ENCODE data around the gene CNTNAP2. TPM values are rescaled to one million over a fixed set of nuclear protein-coding genes. Genes with fewer than 3 reads are reported as not detected.

The CNTNAP2 gene
- total and polyA plus RNA-seq, 4 donors: 0.14 to 2.3 (median 1.1) TPM

DNA sequence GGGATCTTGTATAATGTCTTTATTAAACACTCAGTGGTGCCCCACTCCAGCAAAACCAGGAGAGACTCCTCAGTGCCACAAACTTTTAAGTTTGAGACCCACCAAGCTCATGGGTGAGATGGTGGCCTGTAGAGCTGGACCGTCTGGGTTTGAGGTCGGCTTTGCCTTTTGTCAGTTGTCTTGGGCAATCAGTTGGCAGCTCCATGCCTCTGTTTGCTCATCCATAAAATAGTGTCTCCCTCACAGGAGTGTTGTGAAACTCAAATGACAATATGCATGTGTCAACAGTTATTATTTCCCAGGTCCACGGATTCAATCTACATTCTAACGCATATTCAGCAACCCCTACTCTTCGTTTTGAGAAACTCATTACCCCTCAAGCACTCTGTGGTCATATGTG lies 2106.1 kb downstream of the CNTNAP2 start:
- Histone ChIP-seq H3K36me3 (ENCODE audit: control insufficient read depth in 4 of 4, insufficient read depth in 3 of 4, low read depth in 1 of 4, low read length in 3 of 4) (no peaks in the 10 kb centered on the region), H3K27ac (ENCODE audit: low read depth in 1 of 2, low read length in 2 of 2) (no peak overlapping the region), H3K27me3 (ENCODE audit: control insufficient read depth in 4 of 4, insufficient read depth in 4 of 4, low read length in 3 of 4) (no peaks in the 10 kb centered on the region), H3K4me1 (ENCODE audit: control insufficient read depth in 4 of 4, insufficient read depth in 4 of 4, low read length in 3 of 4) (no peaks in the 10 kb centered on the region), H3K9me3 (ENCODE audit: control insufficient read depth in 4 of 4, low read length in 3 of 4) (peaks cover 0 to 5% (median 1%) of the 10 kb centered on the region in 4 donors), H3K4me3 (ENCODE audit: low read depth in 1 of 3, low read length in 3 of 3) (no peak overlapping the region), H3K9ac (ENCODE audit: low read depth in 1 of 2, low read length in 2 of 2) (no peak overlapping the region)
- DNase-seq (ENCODE audit: low spot score): no peak
- 23% methylated on average over 5 of the region's 5 CpGs for WGBS
- no peak for TF ChIP-seq FOXA1 (IDR thresholded peaks at IDR 0.05)
- TF ChIP-seq, protein P1, sequence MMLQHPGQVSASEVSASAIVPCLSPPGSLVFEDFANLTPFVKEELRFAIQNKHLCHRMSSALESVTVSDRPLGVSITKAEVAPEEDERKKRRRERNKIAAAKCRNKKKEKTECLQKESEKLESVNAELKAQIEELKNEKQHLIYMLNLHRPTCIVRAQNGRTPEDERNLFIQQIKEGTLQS (IDR thresholded peaks at IDR 0.05): no peak
- TF ChIP-seq RAD21 (IDR thresholded peaks at IDR 0.05): no peak
- TF ChIP-seq YY1 (IDR thresholded peaks at IDR 0.05): no peak
- TF ChIP-seq GABPA (IDR thresholded peaks at IDR 0.05 in 1 of 2, conservative IDR thresholded peaks at IDR 0.05 in 1 of 2): no peak
- TF ChIP-seq HNF4G (IDR thresholded peaks at IDR 0.05): no peak
- TF ChIP-seq EGR1 (IDR thresholded peaks at IDR 0.05; ENCODE audit: low read depth in 2 of 2): no peak
- no peak for TF ChIP-seq FOXA2 (IDR thresholded peaks at IDR 0.05)
- TF ChIP-seq HNF4A (conservative IDR thresholded peaks at IDR 0.05): no peak
- no peak for TF ChIP-seq JUND (IDR thresholded peaks at IDR 0.05)
- TF ChIP-seq SP1 (IDR thresholded peaks at IDR 0.05): no peak
- TF ChIP-seq, protein P2, sequence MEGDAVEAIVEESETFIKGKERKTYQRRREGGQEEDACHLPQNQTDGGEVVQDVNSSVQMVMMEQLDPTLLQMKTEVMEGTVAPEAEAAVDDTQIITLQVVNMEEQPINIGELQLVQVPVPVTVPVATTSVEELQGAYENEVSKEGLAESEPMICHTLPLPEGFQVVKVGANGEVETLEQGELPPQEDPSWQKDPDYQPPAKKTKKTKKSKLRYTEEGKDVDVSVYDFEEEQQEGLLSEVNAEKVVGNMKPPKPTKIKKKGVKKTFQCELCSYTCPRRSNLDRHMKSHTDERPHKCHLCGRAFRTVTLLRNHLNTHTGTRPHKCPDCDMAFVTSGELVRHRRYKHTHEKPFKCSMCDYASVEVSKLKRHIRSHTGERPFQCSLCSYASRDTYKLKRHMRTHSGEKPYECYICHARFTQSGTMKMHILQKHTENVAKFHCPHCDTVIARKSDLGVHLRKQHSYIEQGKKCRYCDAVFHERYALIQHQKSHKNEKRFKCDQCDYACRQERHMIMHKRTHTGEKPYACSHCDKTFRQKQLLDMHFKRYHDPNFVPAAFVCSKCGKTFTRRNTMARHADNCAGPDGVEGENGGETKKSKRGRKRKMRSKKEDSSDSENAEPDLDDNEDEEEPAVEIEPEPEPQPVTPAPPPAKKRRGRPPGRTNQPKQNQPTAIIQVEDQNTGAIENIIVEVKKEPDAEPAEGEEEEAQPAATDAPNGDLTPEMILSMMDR (IDR thresholded peaks at IDR 0.05; ENCODE audit: low read depth, low read length, missing input control): no peak

DNA sequence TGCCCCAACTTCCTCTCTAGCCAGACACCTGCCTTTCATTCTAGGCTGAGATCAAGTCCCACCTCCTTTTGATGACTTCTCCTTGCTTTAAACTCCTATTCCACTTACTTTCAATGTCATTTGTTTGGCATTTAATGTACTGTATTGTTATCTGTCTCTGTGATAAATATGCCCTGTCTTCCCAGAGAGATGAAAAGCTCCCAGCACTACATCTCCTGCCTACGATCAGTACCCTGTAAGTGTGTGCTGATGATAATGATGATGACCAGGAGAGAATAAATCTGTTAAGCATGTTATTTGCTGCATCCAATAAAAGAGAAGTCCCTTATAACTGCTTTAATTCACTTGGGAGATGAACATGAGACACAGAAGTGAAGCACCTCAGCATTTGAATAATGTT lies 2106.6 kb downstream of the CNTNAP2 start:
- Histone ChIP-seq H3K27me3 (ENCODE audit: control insufficient read depth in 4 of 4, insufficient read depth in 4 of 4, low read length in 3 of 4) (no peaks in the 10 kb centered on the region), H3K36me3 (ENCODE audit: control insufficient read depth in 4 of 4, insufficient read depth in 3 of 4, low read depth in 1 of 4, low read length in 3 of 4) (no peaks in the 10 kb centered on the region), H3K9me3 (ENCODE audit: control insufficient read depth in 4 of 4, low read length in 3 of 4) (peaks cover 0 to 5% (median 1%) of the 10 kb centered on the region in 4 donors), H3K4me3 (ENCODE audit: low read depth in 1 of 3, low read length in 3 of 3) (no peak overlapping the region), H3K4me1 (ENCODE audit: control insufficient read depth in 4 of 4, insufficient read depth in 4 of 4, low read length in 3 of 4) (no peaks in the 10 kb centered on the region), H3K27ac (ENCODE audit: low read depth in 1 of 2, low read length in 2 of 2) (no peak overlapping the region), H3K9ac (ENCODE audit: low read depth in 1 of 2, low read length in 2 of 2) (no peak overlapping the region)
- no peak for DNase-seq (ENCODE audit: low spot score)
- WGBS: 92% methylated on average over 1 of the region's 1 CpG
- TF ChIP-seq, protein P2 (IDR thresholded peaks at IDR 0.05; ENCODE audit: low read depth, low read length, missing input control): no peak
- TF ChIP-seq GABPA (IDR thresholded peaks at IDR 0.05 in 1 of 2, conservative IDR thresholded peaks at IDR 0.05 in 1 of 2) (no peak), FOXA2 (IDR thresholded peaks at IDR 0.05) (no peak), FOXA1 (IDR thresholded peaks at IDR 0.05) (no peak), RXRA (IDR thresholded peaks at IDR 0.05) (no peak)
- TF ChIP-seq, protein P1 (IDR thresholded peaks at IDR 0.05): no peak
- TF ChIP-seq, protein P3, sequence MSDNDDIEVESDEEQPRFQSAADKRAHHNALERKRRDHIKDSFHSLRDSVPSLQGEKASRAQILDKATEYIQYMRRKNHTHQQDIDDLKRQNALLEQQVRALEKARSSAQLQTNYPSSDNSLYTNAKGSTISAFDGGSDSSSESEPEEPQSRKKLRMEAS (IDR thresholded peaks at IDR 0.05): no peak
